Measurements from ENCODE around the gene MUS81. TPM values are rescaled to one million over a fixed set of nuclear protein-coding genes. Genes with fewer than 3 reads are reported as not detected.

MUS81 gene
- total and polyA plus RNA-seq, 9 of the 15 experiments (the other 6 are each of a cell fraction or from before 2014, with no cell fraction given): 13.4 to 118 (median 53.7) TPM

DNA sequence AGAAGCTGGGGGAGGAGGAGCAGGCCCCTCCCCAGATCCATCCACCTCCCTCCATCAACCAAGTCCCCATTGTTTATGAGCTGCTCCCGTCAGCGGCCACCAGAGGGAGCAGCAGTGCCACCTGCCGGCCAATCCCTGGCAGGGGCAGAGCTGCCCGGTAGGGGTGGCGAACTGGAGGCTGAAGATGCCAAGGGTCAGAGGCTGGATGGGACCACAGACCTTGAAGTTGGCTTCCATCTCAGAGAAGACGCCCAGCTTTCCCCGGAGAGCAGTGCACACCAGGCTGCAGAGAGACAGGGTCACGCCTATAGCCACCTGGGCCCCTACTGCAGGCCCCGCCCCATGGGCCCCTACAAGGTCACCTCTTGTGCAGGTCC is 24.5 kb downstream of the MUS81 start (continued):
- TF ChIP-seq XRCC5 (IDR thresholded peaks at IDR 0.05; ENCODE audit: low read depth, low read length) (peak; percentile 96), PHF20 (IDR thresholded peaks at IDR 0.05; ENCODE audit: partially characterized antibody) (no peak), CC2D1A (IDR thresholded peaks at IDR 0.05) (0 out of 2 replicates have a peak, but pooled peaks have one; percentile 70), MIER1 (IDR thresholded peaks at IDR 0.05; ENCODE audit: low read depth) (no peak), HDGF (IDR thresholded peaks at IDR 0.05) (peak; percentile 51; the same call in 1 of the 2 replicates), POLR3A (IDR thresholded peaks at IDR 0.05; ENCODE audit: borderline replicate concordance, extremely low read depth, insufficient read depth, insufficient read length) (no peak), SMARCA5 (IDR thresholded peaks at IDR 0.05) (no peak)
- TF ChIP-seq, protein P1, sequence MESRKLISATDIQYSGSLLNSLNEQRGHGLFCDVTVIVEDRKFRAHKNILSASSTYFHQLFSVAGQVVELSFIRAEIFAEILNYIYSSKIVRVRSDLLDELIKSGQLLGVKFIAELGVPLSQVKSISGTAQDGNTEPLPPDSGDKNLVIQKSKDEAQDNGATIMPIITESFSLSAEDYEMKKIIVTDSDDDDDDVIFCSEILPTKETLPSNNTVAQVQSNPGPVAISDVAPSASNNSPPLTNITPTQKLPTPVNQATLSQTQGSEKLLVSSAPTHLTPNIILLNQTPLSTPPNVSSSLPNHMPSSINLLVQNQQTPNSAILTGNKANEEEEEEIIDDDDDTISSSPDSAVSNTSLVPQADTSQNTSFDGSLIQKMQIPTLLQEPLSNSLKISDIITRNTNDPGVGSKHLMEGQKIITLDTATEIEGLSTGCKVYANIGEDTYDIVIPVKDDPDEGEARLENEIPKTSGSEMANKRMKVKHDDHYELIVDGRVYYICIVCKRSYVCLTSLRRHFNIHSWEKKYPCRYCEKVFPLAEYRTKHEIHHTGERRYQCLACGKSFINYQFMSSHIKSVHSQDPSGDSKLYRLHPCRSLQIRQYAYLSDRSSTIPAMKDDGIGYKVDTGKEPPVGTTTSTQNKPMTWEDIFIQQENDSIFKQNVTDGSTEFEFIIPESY (CRISPR knock-in tag; IDR thresholded peaks at IDR 0.05): 0 out of 2 replicates have a peak, but pooled peaks have one; percentile 35
- TF ChIP-seq, protein P2, sequence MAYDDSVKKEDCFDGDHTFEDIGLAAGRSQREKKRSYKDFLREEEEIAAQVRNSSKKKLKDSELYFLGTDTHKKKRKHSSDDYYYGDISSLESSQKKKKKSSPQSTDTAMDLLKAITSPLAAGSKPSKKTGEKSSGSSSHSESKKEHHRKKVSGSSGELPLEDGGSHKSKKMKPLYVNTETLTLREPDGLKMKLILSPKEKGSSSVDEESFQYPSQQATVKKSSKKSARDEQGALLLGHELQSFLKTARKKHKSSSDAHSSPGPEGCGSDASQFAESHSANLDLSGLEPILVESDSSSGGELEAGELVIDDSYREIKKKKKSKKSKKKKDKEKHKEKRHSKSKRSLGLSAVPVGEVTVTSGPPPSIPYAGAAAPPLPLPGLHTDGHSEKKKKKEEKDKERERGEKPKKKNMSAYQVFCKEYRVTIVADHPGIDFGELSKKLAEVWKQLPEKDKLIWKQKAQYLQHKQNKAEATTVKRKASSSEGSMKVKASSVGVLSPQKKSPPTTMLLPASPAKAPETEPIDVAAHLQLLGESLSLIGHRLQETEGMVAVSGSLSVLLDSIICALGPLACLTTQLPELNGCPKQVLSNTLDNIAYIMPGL (CRISPR knock-in tag; IDR thresholded peaks at IDR 0.05): peak; percentile 36; the same call in 1 of the 2 replicates
- TF ChIP-seq, protein P3, sequence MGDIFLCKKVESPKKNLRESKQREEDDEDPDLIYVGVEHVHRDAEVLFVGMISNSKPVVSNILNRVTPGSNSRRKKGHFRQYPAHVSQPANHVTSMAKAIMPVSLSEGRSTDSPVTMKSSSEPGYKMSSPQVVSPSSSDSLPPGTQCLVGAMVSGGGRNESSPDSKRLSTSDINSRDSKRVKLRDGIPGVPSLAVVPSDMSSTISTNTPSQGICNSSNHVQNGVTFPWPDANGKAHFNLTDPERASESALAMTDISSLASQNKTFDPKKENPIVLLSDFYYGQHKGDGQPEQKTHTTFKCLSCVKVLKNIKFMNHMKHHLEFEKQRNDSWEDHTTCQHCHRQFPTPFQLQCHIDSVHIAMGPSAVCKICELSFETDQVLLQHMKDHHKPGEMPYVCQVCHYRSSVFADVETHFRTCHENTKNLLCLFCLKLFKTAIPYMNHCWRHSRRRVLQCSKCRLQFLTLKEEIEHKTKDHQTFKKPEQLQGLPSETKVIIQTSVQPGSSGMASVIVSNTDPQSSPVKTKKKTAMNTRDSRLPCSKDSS (IDR thresholded peaks at IDR 0.05; ENCODE audit: low read depth, partially characterized antibody): no peak
- TF ChIP-seq, protein P4, sequence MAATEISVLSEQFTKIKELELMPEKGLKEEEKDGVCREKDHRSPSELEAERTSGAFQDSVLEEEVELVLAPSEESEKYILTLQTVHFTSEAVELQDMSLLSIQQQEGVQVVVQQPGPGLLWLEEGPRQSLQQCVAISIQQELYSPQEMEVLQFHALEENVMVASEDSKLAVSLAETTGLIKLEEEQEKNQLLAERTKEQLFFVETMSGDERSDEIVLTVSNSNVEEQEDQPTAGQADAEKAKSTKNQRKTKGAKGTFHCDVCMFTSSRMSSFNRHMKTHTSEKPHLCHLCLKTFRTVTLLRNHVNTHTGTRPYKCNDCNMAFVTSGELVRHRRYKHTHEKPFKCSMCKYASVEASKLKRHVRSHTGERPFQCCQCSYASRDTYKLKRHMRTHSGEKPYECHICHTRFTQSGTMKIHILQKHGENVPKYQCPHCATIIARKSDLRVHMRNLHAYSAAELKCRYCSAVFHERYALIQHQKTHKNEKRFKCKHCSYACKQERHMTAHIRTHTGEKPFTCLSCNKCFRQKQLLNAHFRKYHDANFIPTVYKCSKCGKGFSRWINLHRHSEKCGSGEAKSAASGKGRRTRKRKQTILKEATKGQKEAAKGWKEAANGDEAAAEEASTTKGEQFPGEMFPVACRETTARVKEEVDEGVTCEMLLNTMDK (IDR thresholded peaks at IDR 0.05; ENCODE audit: borderline replicate concordance, insufficient read depth, low read depth, low read length, poor library complexity, severe bottlenecking): peak; percentile 80
